HepG2 (cell line): Measurements from ENCODE around the gene IFI35. TPM values are rescaled to one million over a fixed set of nuclear protein-coding genes. Genes with fewer than 3 reads are reported as not detected.

Experiments
- CBFB ChIP-seq: sonication (generic); formaldehyde crosslinking; IDR thresholded peaks from 2 replicates; pipeline ENCODE4 v1.4.0; 2020; ENCODE audit warnings: missing genetic modification reagents
- MED1 ChIP-seq: sonication (generic); formaldehyde crosslinking; IDR thresholded peaks from 2 replicates; pipeline ENCODE4 v1.4.0; 2020; ENCODE audit warnings: missing genetic modification reagents
- NCOA1 ChIP-seq: sonication (generic); formaldehyde crosslinking; IDR thresholded peaks from 2 replicates; pipeline ENCODE4 v1.9.0; 2021; ENCODE audit warnings: missing genetic modification reagents
- NFIB ChIP-seq: sonication (generic); formaldehyde crosslinking; IDR thresholded peaks from 2 replicates; pipeline ENCODE4 v1.9.0; 2021; ENCODE audit warnings: missing genetic modification reagents, mild to moderate bottlenecking, borderline replicate concordance
- NR2F1 ChIP-seq, 2 experiments: fragments of 450-650 bp in 1 of 2; formaldehyde crosslinking in 1 of 2; IDR thresholded peaks; 2 replicates each; pipeline versions ENCODE4 v1.5.0 to v1.6.1; 2016 to 2020; ENCODE audit warnings: mild to moderate bottlenecking in 1 of 2, missing compliant biosample characterization in 1 of 2, missing genetic modification reagents in 1 of 2, moderate library complexity in 1 of 2
- NR2F2 ChIP-seq: IDR thresholded peaks from 2 replicates; pipeline ENCODE4 v1.6.1; 2012; ENCODE audit warnings: low read depth, inconsistent platforms, borderline replicate concordance
- PCBP2 ChIP-seq: fragments of 200-400 bp; formaldehyde crosslinking; optimal IDR thresholded peaks from 2 replicates; pipeline ENCODE3; 2018; ENCODE audit warnings: low read length, low read depth; ENCODE audit not compliant: poor library complexity, severe bottlenecking
- PHF20 ChIP-seq: sonication (generic); formaldehyde crosslinking; IDR thresholded peaks from 2 replicates; pipeline ENCODE4 v1.5.0; 2020; ENCODE audit warnings: mild to moderate bottlenecking, missing genetic modification reagents
- PHF8 ChIP-seq: sonication (generic); formaldehyde crosslinking; IDR thresholded peaks from 2 replicates; pipeline ENCODE4 v1.5.0; 2020; ENCODE audit warnings: missing genetic modification reagents
- PITX1 ChIP-seq: sonication (generic); formaldehyde crosslinking; IDR thresholded peaks from 2 replicates; pipeline ENCODE4 v1.5.1; 2020; ENCODE audit warnings: mild to moderate bottlenecking, missing genetic modification reagents
- PLRG1 ChIP-seq: fragments of 450-650 bp; conservative IDR thresholded peaks from 2 replicates; pipeline ENCODE4 v1.6.1; 2016
- PTBP1 ChIP-seq: fragments of 200-400 bp; formaldehyde crosslinking; IDR thresholded peaks from 2 replicates; pipeline ENCODE4 v1.6.1; 2018; ENCODE audit warnings: low read length, low read depth; ENCODE audit not compliant: poor library complexity, severe bottlenecking
- RBM22 ChIP-seq: fragments of 200-400 bp; formaldehyde crosslinking; optimal IDR thresholded peaks from 2 replicates; pipeline ENCODE3; 2017; ENCODE audit warnings: mild to moderate bottlenecking, low read length, moderate library complexity
- SRSF9 ChIP-seq: fragments of 200-400 bp; formaldehyde crosslinking; IDR thresholded peaks from 2 replicates; pipeline ENCODE4 v1.6.1; 2018; ENCODE audit warnings: borderline replicate concordance, mild to moderate bottlenecking, low read depth, low read length; ENCODE audit not compliant: insufficient read depth, poor library complexity, severe bottlenecking
- TP53 ChIP-seq: sonication (generic); formaldehyde crosslinking; conservative IDR thresholded peaks from 2 replicates; pipeline ENCODE4 v1.4.0; 2020; ENCODE audit warnings: missing genetic modification reagents
- TSC22D2 ChIP-seq: sonication (generic); formaldehyde crosslinking; IDR thresholded peaks from 2 replicates; pipeline ENCODE4 v1.5.1; 2020; ENCODE audit warnings: missing genetic modification reagents, mild to moderate bottlenecking, borderline replicate concordance
- ZNF205 ChIP-seq: IDR thresholded peaks from 2 replicates; pipeline ENCODE4 v1.6.1; 2018; ENCODE audit warnings: missing biosample characterization, missing genetic modification reagents
- ZNF619 ChIP-seq: sonication (generic); formaldehyde crosslinking; IDR thresholded peaks from 2 replicates; pipeline ENCODE4 v1.4.0; 2020; ENCODE audit warnings: mild to moderate bottlenecking, missing genetic modification reagents
- ZNF629 ChIP-seq: sonication (generic); formaldehyde crosslinking; conservative IDR thresholded peaks from 2 replicates; pipeline ENCODE4 v1.5.0; 2020; ENCODE audit warnings: missing genetic modification reagents
- ZNF737 ChIP-seq: sonication (generic); formaldehyde crosslinking; IDR thresholded peaks from 2 replicates; pipeline ENCODE4 v1.5.0; 2020; ENCODE audit warnings: missing genetic modification reagents, mild to moderate bottlenecking, borderline replicate concordance
- polyA plus RNA-seq, 8 experiments: library from polyadenylated mRNA; depleted of rRNA in 3 of 8; stranded (reverse) in 7 of 8; unstranded in 1 of 8; fragments of >200 nt; fragmentation: Illumina TruSeq in 4 of 8; extraction: Trizol in 4 of 8; gene quantifications; 2 replicates each; pipeline versions ENCODE4 v1.2.1 to v1.2.3, GENCODE V29; 2011 to 2016; ENCODE audit warnings: low read depth in 4 of 8, missing spikeins in 1 of 8, mixed read lengths in 1 of 8; ENCODE audit not compliant: insufficient read depth in 1 of 8
- total RNA-seq, 5 experiments: library from RNA; depleted of rRNA; stranded (reverse); fragments of >200 nt; fragmentation: Illumina TruSeq; extraction: Trizol; gene quantifications; 2 replicates each; pipeline ENCODE4 v1.2.3, GENCODE V29; 2016; ENCODE audit warnings: low read depth in 1 of 5
- TF ChIP-seq, protein P1 (sequence below): fragments of 450-650 bp; IDR thresholded peaks from 2 replicates; pipeline ENCODE4 v1.6.1; 2017; ENCODE audit warnings: mild to moderate bottlenecking
- TF ChIP-seq, protein P2 (sequence below): sonication (generic); formaldehyde crosslinking; conservative IDR thresholded peaks from 2 replicates; pipeline ENCODE4 v1.4.0; 2020; ENCODE audit warnings: missing genetic modification reagents
- TF ChIP-seq, protein P3 (sequence below): sonication (generic); formaldehyde crosslinking; IDR thresholded peaks from 2 replicates; pipeline ENCODE4 v1.4.0; 2020; ENCODE audit warnings: missing genetic modification reagents
- TF ChIP-seq, protein P4 (sequence below): sonication (generic); formaldehyde crosslinking; IDR thresholded peaks from 2 replicates; pipeline ENCODE4 v1.8.1; 2023; ENCODE audit warnings: mild to moderate bottlenecking, moderate library complexity, missing genetic modification reagents

The IFI35 gene
- total and polyA plus RNA-seq, 2 of the 13 experiments (the other 11 are each of a cell fraction or from before 2014, with no cell fraction given), result 28.9 to 38.1 TPM

DNA sequence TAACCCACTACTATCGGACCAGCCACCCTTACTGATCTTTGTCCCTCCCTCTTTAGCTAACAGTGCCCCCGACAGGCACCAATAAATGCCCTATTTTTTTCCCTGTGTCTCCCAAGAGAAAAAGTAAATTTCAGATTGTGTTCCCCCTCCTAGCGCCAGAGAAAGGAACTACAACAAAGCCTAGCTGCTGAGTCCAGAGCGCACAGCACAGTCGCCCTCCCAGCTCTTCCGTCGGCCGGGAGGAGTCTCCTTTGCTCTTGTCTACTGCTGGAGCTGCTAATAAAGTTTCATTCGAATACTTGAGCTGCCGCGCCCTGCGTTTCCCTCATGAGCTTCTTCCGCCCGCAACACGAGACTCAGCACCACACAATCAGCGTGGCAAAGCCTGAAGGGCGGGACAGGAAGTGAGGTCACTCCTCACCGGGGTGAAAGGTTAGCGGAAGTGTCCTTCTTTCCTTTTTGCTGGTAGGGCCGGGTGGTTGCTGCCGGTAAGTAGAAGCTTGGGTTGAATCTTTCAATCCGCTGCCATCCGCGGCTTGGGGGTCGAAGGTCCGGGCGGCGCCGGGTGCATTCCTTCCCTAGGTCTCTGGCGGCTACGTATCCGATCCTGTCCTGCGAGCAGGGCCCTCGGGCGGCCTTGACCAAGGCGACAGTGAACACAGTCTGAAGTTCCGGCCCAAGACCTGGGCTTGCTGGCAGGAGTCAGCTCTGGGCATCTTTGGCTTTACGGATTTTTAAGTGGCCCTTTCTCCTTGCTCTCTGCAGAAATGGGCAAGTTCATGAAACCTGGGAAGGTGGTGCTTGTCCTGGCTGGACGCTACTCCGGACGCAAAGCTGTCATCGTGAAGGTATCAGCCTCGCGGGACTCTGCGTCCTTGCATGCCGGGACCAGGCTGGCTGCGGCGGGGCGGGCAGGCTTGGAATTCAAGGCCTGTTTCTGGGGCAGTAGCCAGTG lies 8.3 kb upstream of the IFI35 start, which contains the start of gene RPL27 (continued):
- TF ChIP-seq PHF8 (CRISPR knock-in tag) (peak; percentile 93), ZNF619 (CRISPR knock-in tag) (peak; percentile 18; the same call in 1 of the 2 replicates), ZNF737 (CRISPR knock-in tag) (0 out of 2 replicates have a peak, but pooled peaks have one; percentile 74), PLRG1 (no peak), PITX1 (CRISPR knock-in tag) (peak; percentile 93), RBM22 (no peak), ZNF205 (CRISPR knock-in tag) (peak; percentile 96), PHF20 (CRISPR knock-in tag) (peak; percentile 97), PTBP1 (peak; percentile 22), NR2F2 (peak; percentile 71; the same call in 1 of the 2 replicates), TSC22D2 (CRISPR knock-in tag) (peak; percentile 89; the same call in 1 of the 2 replicates), CBFB (CRISPR knock-in tag) (peak; percentile 96), ZNF629 (CRISPR knock-in tag) (no peak), MED1 (CRISPR knock-in tag) (peak; percentile 97), NR2F1 (CRISPR knock-in tag; IDR thresholded peaks at IDR 0.05) (peak; percentile 35 to 94; a peak in 3 of 4 replicates), NCOA1 (no peak), NFIB (no peak), TP53 (CRISPR knock-in tag) (peak; percentile 94), PCBP2 (no peak), SRSF9 (no peak)
- TF ChIP-seq, protein P1, sequence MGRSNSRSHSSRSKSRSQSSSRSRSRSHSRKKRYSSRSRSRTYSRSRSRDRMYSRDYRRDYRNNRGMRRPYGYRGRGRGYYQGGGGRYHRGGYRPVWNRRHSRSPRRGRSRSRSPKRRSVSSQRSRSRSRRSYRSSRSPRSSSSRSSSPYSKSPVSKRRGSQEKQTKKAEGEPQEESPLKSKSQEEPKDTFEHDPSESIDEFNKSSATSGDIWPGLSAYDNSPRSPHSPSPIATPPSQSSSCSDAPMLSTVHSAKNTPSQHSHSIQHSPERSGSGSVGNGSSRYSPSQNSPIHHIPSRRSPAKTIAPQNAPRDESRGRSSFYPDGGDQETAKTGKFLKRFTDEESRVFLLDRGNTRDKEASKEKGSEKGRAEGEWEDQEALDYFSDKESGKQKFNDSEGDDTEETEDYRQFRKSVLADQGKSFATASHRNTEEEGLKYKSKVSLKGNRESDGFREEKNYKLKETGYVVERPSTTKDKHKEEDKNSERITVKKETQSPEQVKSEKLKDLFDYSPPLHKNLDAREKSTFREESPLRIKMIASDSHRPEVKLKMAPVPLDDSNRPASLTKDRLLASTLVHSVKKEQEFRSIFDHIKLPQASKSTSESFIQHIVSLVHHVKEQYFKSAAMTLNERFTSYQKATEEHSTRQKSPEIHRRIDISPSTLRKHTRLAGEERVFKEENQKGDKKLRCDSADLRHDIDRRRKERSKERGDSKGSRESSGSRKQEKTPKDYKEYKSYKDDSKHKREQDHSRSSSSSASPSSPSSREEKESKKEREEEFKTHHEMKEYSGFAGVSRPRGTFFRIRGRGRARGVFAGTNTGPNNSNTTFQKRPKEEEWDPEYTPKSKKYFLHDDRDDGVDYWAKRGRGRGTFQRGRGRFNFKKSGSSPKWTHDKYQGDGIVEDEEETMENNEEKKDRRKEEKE, result no peak
- TF ChIP-seq, protein P2, sequence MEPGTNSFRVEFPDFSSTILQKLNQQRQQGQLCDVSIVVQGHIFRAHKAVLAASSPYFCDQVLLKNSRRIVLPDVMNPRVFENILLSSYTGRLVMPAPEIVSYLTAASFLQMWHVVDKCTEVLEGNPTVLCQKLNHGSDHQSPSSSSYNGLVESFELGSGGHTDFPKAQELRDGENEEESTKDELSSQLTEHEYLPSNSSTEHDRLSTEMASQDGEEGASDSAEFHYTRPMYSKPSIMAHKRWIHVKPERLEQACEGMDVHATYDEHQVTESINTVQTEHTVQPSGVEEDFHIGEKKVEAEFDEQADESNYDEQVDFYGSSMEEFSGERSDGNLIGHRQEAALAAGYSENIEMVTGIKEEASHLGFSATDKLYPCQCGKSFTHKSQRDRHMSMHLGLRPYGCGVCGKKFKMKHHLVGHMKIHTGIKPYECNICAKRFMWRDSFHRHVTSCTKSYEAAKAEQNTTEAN (CRISPR knock-in tag), result peak; percentile 89
- TF ChIP-seq, protein P3, sequence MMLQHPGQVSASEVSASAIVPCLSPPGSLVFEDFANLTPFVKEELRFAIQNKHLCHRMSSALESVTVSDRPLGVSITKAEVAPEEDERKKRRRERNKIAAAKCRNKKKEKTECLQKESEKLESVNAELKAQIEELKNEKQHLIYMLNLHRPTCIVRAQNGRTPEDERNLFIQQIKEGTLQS (CRISPR knock-in tag), result peak; percentile 78
- TF ChIP-seq, protein P4, sequence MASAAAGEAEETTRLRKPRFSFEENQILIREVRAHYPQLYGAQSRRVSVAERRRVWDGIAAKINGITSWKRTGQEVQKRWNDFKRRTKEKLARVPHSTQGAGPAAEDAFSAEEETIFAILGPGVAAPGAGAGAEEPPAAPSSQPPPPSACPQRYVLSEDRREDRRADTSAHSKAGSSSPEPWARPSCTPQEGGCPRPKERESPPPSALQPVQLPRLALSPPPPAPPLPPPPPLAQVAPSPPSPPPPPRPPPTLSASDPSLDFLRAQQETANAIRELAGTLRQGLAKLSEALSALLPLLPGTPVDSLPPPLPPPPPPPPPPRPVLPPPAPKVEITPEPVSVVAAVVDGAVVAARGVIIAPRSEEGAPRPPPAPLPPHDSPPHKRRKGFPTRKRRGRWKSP (CRISPR knock-in tag), result peak; percentile 95
